ENCODE measurements around the gene TTBK1. TPM values are rescaled to one million over a fixed set of nuclear protein-coding genes. Genes with fewer than 3 reads are reported as not detected.

The TTBK1 gene
- total RNA-seq, 1 donor from 2014 or later, result 0.67 TPM

DNA sequence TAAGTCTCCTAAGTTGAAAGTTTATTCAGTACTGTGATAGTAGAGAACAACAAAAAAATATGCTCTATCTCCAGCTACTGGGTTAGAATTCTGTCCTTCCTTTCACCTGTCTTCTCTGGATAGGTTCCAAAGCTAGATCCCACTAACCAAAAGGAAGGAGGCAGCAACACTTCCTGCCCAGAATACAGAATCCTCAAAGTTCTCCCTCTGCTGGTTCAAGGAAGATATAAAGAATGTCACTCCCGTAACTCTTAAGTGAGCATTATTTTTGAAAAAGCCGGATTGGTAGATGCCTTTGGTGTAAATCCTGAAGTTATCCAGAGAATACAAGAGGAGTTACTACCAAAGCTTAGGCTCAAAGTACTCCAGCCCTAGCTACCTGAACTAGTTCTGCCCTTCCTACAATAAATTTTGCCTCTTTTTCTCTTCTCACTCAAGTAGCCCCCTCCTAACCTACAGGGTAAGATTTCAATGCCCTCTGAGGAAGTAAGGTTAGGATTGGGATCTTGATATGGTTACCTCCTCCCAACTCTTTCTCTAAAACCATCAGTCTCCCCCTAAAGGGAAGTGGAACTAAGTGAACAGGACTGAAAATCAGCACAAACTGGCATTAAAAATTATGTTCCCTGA is 91.3 kb downstream of the TTBK1 start:
- no peaks in the 10 kb centered on the region for H3K27me3 ChIP-seq (ENCODE audit: control insufficient read depth, insufficient read depth, low read length)

DNA sequence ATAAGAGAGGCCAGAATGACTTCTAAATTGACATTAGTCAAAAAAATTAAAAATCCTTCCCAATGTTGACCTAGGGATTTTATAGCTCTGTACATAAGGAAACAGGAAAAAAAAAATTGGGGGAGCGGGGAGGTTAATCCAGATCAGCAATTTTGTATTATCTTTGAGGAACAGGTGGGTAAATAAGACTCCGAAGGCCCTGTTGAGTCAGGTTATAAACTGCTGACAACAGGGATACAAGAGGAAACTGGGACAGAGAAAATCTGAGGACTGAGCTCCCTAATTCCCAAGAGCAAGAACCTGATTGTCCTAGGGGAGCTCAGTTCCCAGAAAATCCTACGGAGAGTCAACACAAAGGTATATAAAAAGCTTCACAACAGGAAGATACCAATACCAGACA is 92.2 kb downstream of the TTBK1 start:
- no peak overlapping the region for H3K4me3 ChIP-seq (ENCODE audit: low read depth, low read length)
- TF ChIP-seq, protein P1, sequence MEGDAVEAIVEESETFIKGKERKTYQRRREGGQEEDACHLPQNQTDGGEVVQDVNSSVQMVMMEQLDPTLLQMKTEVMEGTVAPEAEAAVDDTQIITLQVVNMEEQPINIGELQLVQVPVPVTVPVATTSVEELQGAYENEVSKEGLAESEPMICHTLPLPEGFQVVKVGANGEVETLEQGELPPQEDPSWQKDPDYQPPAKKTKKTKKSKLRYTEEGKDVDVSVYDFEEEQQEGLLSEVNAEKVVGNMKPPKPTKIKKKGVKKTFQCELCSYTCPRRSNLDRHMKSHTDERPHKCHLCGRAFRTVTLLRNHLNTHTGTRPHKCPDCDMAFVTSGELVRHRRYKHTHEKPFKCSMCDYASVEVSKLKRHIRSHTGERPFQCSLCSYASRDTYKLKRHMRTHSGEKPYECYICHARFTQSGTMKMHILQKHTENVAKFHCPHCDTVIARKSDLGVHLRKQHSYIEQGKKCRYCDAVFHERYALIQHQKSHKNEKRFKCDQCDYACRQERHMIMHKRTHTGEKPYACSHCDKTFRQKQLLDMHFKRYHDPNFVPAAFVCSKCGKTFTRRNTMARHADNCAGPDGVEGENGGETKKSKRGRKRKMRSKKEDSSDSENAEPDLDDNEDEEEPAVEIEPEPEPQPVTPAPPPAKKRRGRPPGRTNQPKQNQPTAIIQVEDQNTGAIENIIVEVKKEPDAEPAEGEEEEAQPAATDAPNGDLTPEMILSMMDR (IDR thresholded peaks at IDR 0.05; ENCODE audit: insufficient read depth, low read length, poor library complexity, severe bottlenecking), result no peak
- no peak for DNase-seq (ENCODE audit: low read depth)

More for the DNA sequence above, 91.3 kb downstream of the TTBK1 start:
- TF ChIP-seq, protein P1 (IDR thresholded peaks at IDR 0.05; ENCODE audit: insufficient read depth, low read length, poor library complexity, severe bottlenecking), result peak; percentile 67
- DNase-seq (ENCODE audit: low read depth), result peak; percentile 29
- Histone ChIP-seq H3K36me3 (ENCODE audit: control insufficient read depth, insufficient read depth, low read length) (no peaks in the 10 kb centered on the region), H3K4me3 (ENCODE audit: low read depth, low read length) (no peak overlapping the region)

DNA sequence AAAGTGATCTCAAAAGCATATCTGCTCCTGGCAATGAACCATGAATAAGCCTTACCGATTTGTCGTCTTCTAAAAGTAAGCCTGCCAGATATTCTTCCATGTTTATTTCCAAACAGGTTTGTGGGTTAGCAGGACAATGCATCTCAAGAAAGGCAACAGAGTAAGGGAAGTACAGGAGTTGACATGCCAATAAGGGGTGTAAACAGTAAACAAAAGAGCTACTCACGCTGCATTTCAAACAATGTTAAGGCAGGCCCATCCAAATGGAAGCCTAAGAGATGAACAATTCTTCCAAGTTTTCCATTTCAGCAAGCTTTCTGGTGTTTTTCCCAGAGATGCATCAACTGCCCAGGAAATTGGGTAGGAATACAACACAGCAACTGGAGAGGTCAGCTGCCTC is 93.1 kb downstream of the TTBK1 start:
- DNase-seq (ENCODE audit: low read depth), result no peak
- H3K27me3 ChIP-seq (ENCODE audit: control insufficient read depth, insufficient read depth, low read length), result no peaks in the 10 kb centered on the region
- TF ChIP-seq, protein P1 (IDR thresholded peaks at IDR 0.05; ENCODE audit: insufficient read depth, low read length, poor library complexity, severe bottlenecking), result no peak
- H3K36me3 ChIP-seq (ENCODE audit: control insufficient read depth, insufficient read depth, low read length), result no peaks in the 10 kb centered on the region
- H3K4me3 ChIP-seq (ENCODE audit: low read depth, low read length), result no peak overlapping the region

More for the DNA sequence above, 92.2 kb downstream of the TTBK1 start:
- Histone ChIP-seq H3K36me3 (ENCODE audit: control insufficient read depth, insufficient read depth, low read length) (no peaks in the 10 kb centered on the region), H3K27me3 (ENCODE audit: control insufficient read depth, insufficient read depth, low read length) (no peaks in the 10 kb centered on the region)

Other genes with a start within 250 kb of the TTBK1 start
- 54.2 and 65.2 TPM in 2 replicates for gene MEA1, start 229.5 kb upstream of the TTBK1 start, total RNA-seq
- gene KLHDC3, start 229.2 kb upstream of the TTBK1 start, total RNA-seq, result 67.4 and 70.3 TPM in 2 replicates
- 125 and 126 TPM in 2 replicates for gene RRP36, start 221.9 kb upstream of the TTBK1 start, total RNA-seq
- 28.1 and 32.3 TPM in 2 replicates for gene CUL7, start 189.6 kb upstream of the TTBK1 start, total RNA-seq
- 38.6 and 43.7 TPM in 2 replicates for gene MRPL2, start 184.0 kb upstream of the TTBK1 start, total RNA-seq
- 18.1 and 21.6 TPM in 2 replicates for gene KLC4, start 183.8 kb upstream of the TTBK1 start, total RNA-seq
- gene PTK7, start 167.2 kb upstream of the TTBK1 start, total RNA-seq, result 169 and 170 TPM in 2 replicates
- gene SRF, start 72.2 kb upstream of the TTBK1 start, total RNA-seq, result 35.5 and 40.1 TPM in 2 replicates
- 32.8 and 41.1 TPM in 2 replicates for gene CUL9, start 61.3 kb upstream of the TTBK1 start, total RNA-seq
- gene DNPH1, start 14.0 kb upstream of the TTBK1 start, total RNA-seq, result 239 and 284 TPM in 2 replicates
- not detected in 2 replicates for gene SLC22A7, start 54.8 kb downstream of the TTBK1 start, total RNA-seq
- 0.67 TPM in 1 of 2 replicates, not detected in the other for gene CRIP3, start 65.3 kb downstream of the TTBK1 start, total RNA-seq
- 11.2 and 12.3 TPM in 2 replicates for gene ZNF318, start 126.2 kb downstream of the TTBK1 start, total RNA-seq
- gene ABCC10, start 184.1 kb downstream of the TTBK1 start, total RNA-seq, result 24.9 and 26.9 TPM in 2 replicates
- gene DLK2, start 212.1 kb downstream of the TTBK1 start, total RNA-seq, result not detected in 2 replicates
- 31.7 and 42.7 TPM in 2 replicates for gene TJAP1, start 234.1 kb downstream of the TTBK1 start, total RNA-seq

All from kidney epithelial cell (primary cell).